HCT116 (cell line): Measurements from ENCODE around the gene TLN1. TPM values are rescaled to one million over a fixed set of nuclear protein-coding genes. Genes with fewer than 3 reads are reported as not detected.

ENCODE experiments used
- ATAC-seq: fragments of 200-7000 bp; cut with Tn5 transposase; 2 replicates; pipeline ENCODE4 v1.9.1; 2020; ENCODE audit warnings: mild to moderate bottlenecking, moderate library complexity
- BruUV-seq: library from RNA; stranded (reverse); fragments of 400-500 nt; replicated peaks from 2 replicates; lab custom pipeline; 2021; lab: Mats Ljungman, UMichigan
- CTCF ChIA-PET: fragments of 300-600 bp; sonication (Branson Sonifier 250); formaldehyde crosslinking; loops from one replicate; lab custom pipeline; 2021; ENCODE audit warnings: antibody characterized with exemption; lab: Charles Lee
- POLR2A ChIA-PET: fragments of 300-600, 350-600 bp; sonication (Branson Sonifier 250); formaldehyde crosslinking; loops from one replicate; lab custom pipeline; 2021; ENCODE audit warnings: antibody characterized with exemption; lab: Charles Lee
- RAD21 ChIA-PET, 2 experiments: fragments of 300-600 bp; sonication (Branson Sonifier 250); formaldehyde crosslinking; loops; one replicate each; lab custom pipeline; 2023; ENCODE audit warnings: low total read pairs in 2 of 2; ENCODE audit not compliant: uncharacterized antibody in 2 of 2, unreplicated experiment in 2 of 2, low non-redundant PET in 1 of 2; lab: Charles Lee
- DNase-seq: peaks from one replicate; pipeline ENCODE4 v3.0.0-alpha.2; 2010; ENCODE audit warnings: low read depth, low spot score
- H2AFZ ChIP-seq: fragments of 200-600 bp; shearing (Covaris generic), sonication (generic); 2 replicates; pipeline ENCODE4 v1.6.1; 2017; ENCODE audit warnings: low read depth, mixed run types, mixed read lengths, antibody characterized with exemption, low read length; ENCODE audit not compliant: poor library complexity, severe bottlenecking
- H3K27ac ChIP-seq: 2 replicates; pipeline ENCODE4 v1.5.1; 2012; ENCODE audit warnings: low read depth, low read length
- H3K27me3 ChIP-seq: fragments of 200-600 bp; sonication (generic); 2 replicates; pipeline ENCODE4 v1.6.1; 2016; ENCODE audit warnings: mixed run types, low read length, mixed read lengths; ENCODE audit not compliant: insufficient read depth
- H3K36me3 ChIP-seq, 2 experiments: fragments of 200-500 bp in 1 of 2; fragments of 200-600 bp in 1 of 2; sonication (Bioruptor generic) in 1 of 2; sonication (generic) in 1 of 2; 2 replicates each; pipeline versions ENCODE4 v1.5.1 to v1.6.1; 2014 to 2016; ENCODE audit warnings: low read length in 2 of 2, inconsistent platforms in 1 of 2, mixed read lengths in 1 of 2, mixed run types in 1 of 2; ENCODE audit not compliant: insufficient read depth in 2 of 2, control insufficient read depth in 1 of 2
- H3K4me1 ChIP-seq, 2 experiments: fragments of 200-600 bp in 1 of 2; sonication (generic) in 1 of 2; 2 replicates each; pipeline versions ENCODE4 v1.5.1 to v1.6.1; 2012 to 2017; ENCODE audit warnings: low read length in 2 of 2, inconsistent platforms in 1 of 2, mild to moderate bottlenecking in 1 of 2, mixed read lengths in 1 of 2, mixed run types in 1 of 2, moderate library complexity in 1 of 2; ENCODE audit not compliant: insufficient read depth in 2 of 2, control insufficient read depth in 1 of 2
- H3K4me2 ChIP-seq: fragments of 200-600 bp; sonication (generic); 2 replicates; pipeline ENCODE4 v1.6.1; 2017; ENCODE audit warnings: mixed run types, low read length, mixed read lengths
- H3K4me3 ChIP-seq, 2 experiments: fragments of 200-600 bp in 1 of 2; sonication (generic) in 1 of 2; replicated peaks in 1 of 2; 2 replicates each; pipeline ENCODE4 v1.5.1; 2011 to 2016; ENCODE audit warnings: low read length in 2 of 2, control low read depth in 1 of 2, low read depth in 1 of 2, mild to moderate bottlenecking in 1 of 2, mixed read lengths in 1 of 2, mixed run types in 1 of 2
- H3K79me2 ChIP-seq: fragments of 200-600 bp; sonication (generic); 2 replicates; pipeline ENCODE4 v1.6.1; 2017; ENCODE audit warnings: mild to moderate bottlenecking, mixed run types, low read length, moderate library complexity, mixed read lengths; ENCODE audit not compliant: insufficient read depth
- H3K9ac ChIP-seq: fragments of 200-600 bp; sonication (generic); 2 replicates; pipeline ENCODE4 v1.6.1; 2016; ENCODE audit warnings: low read length, mixed read lengths
- H3K9me2 ChIP-seq: fragments of 200-600 bp; sonication (generic), shearing (Covaris generic); 2 replicates; pipeline ENCODE4 v1.6.1; 2017; ENCODE audit warnings: mixed run types, mild to moderate bottlenecking, moderate library complexity; ENCODE audit not compliant: insufficient read depth
- H3K9me3 ChIP-seq, 2 experiments: fragments of 200-500 bp in 1 of 2; fragments of 200-600 bp in 1 of 2; sonication (Bioruptor generic) in 1 of 2; sonication (generic) in 1 of 2; 2 replicates each; pipeline ENCODE4 v1.6.1; 2014 to 2017; ENCODE audit warnings: low read length in 2 of 2, mixed read lengths in 2 of 2, inconsistent platforms in 1 of 2, low read depth in 1 of 2, mild to moderate bottlenecking in 1 of 2, mixed run types in 1 of 2, moderate library complexity in 1 of 2; ENCODE audit not compliant: control insufficient read depth in 1 of 2, insufficient read depth in 1 of 2
- H4K20me1 ChIP-seq: fragments of 200-600 bp; sonication (generic), shearing (Covaris generic); 2 replicates; pipeline ENCODE4 v1.6.1; 2017; ENCODE audit warnings: mixed run types, mild to moderate bottlenecking, moderate library complexity; ENCODE audit not compliant: insufficient read depth
- CEBPB ChIP-seq: IDR thresholded peaks from 2 replicates; pipeline ENCODE4 v1.6.1; 2012; ENCODE audit warnings: low read depth
- EZH2 ChIP-seq: fragments of 200-600 bp; sonication (generic); IDR thresholded peaks from 2 replicates; pipeline ENCODE4 v1.6.1; 2017; ENCODE audit warnings: antibody characterized with exemption, mixed run types
- POLR2A ChIP-seq: IDR thresholded peaks from 2 replicates; pipeline ENCODE4 v1.7.0; 2011; ENCODE audit warnings: borderline replicate concordance; ENCODE audit not compliant: insufficient read depth, insufficient read length; ENCODE audit errors: extremely low read depth
- SIN3A ChIP-seq: IDR thresholded peaks from 2 replicates; pipeline ENCODE4 v1.6.1; 2012; ENCODE audit warnings: low read depth
- YY1 ChIP-seq: IDR thresholded peaks from 2 replicates; pipeline ENCODE4 v1.6.1; 2011; ENCODE audit warnings: low read length, low read depth, moderate library complexity, mild to moderate bottlenecking; ENCODE audit not compliant: insufficient replicate concordance; ENCODE audit errors: extremely low read depth
- ZFX ChIP-seq: fragments of 450-650 bp; IDR thresholded peaks from 2 replicates; pipeline ENCODE4 v1.6.1; 2017
- intact Hi-C: fragments of 100-400 bp; cut with micrococcal nuclease; formaldehyde crosslinking; loops from 2 replicates; pipeline ENCODE4 v1.10.0; 2022
- total RNA-seq: library from RNA; stranded (reverse); gene quantifications from one replicate; pipeline ENCODE4 v1.2.1, GENCODE V29; 2021; ENCODE audit not compliant: unreplicated experiment
- TF ChIP-seq, protein P1 (sequence below): IDR thresholded peaks from 2 replicates; pipeline ENCODE4 v1.6.1; 2012; ENCODE audit warnings: low read depth
- TF ChIP-seq, protein P2 (sequence below): IDR thresholded peaks from 2 replicates; pipeline ENCODE4 v1.6.1; 2011; ENCODE audit warnings: mild to moderate bottlenecking, low read length, moderate library complexity; ENCODE audit not compliant: insufficient replicate concordance; ENCODE audit errors: extremely low read depth
- TF ChIP-seq, protein P3 (sequence below): IDR thresholded peaks from 2 replicates; pipeline ENCODE4 v1.6.1; 2012

TLN1 gene
- total RNA-seq, 1 experiment from 2014 or later = 144 TPM

DNA sequence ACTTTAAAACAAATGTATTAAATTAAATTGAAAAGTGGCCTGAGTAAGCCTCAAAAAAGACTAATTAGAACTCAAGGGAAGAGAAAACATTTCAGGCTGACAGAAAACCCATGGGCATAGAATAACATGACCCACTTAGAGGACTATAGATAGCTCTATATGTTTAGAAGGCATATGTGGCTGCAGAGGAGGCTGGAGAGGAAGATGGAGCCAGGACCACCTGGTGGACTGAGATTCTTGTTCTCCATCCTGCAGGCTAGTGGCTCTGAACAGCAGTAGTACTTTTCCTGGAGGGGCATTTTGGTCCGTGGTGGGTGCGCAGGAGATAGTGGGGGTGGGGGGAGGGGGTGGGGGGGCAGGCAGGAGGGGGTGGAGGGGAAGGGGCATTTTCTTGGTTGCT is 49.1 kb upstream of the TLN1 start (continued):
- TF ChIP-seq, protein P1, sequence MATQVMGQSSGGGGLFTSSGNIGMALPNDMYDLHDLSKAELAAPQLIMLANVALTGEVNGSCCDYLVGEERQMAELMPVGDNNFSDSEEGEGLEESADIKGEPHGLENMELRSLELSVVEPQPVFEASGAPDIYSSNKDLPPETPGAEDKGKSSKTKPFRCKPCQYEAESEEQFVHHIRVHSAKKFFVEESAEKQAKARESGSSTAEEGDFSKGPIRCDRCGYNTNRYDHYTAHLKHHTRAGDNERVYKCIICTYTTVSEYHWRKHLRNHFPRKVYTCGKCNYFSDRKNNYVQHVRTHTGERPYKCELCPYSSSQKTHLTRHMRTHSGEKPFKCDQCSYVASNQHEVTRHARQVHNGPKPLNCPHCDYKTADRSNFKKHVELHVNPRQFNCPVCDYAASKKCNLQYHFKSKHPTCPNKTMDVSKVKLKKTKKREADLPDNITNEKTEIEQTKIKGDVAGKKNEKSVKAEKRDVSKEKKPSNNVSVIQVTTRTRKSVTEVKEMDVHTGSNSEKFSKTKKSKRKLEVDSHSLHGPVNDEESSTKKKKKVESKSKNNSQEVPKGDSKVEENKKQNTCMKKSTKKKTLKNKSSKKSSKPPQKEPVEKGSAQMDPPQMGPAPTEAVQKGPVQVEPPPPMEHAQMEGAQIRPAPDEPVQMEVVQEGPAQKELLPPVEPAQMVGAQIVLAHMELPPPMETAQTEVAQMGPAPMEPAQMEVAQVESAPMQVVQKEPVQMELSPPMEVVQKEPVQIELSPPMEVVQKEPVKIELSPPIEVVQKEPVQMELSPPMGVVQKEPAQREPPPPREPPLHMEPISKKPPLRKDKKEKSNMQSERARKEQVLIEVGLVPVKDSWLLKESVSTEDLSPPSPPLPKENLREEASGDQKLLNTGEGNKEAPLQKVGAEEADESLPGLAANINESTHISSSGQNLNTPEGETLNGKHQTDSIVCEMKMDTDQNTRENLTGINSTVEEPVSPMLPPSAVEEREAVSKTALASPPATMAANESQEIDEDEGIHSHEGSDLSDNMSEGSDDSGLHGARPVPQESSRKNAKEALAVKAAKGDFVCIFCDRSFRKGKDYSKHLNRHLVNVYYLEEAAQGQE = no peak
- TF ChIP-seq POLR2A (no peak), ZFX (no peak), EZH2 (no peak)

DNA sequence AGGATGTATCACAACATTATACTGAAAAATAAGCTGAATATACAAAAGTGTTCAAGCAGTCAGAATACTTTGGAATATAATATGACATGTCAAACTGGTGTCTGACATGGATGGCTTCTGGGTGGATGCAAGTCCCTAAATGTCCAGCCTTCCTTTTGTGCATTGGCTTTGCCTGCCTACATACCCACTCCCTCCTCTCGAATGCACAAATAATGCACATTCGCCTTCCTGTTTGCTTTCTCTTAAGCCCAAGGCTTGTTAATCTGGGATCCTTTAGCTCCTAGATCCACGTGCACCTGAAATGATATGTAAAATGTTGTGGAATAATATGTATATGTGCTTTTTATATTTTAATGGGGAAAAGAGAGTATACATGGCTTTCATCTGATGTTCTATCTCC is 46.5 kb upstream of the TLN1 start:
- Histone ChIP-seq H3K79me2 (no peaks in the 10 kb centered on the region), H3K9ac (no peak overlapping the region), H3K27ac (no peak overlapping the region), H3K4me3 (no peak overlapping the region), H3K27me3 (no peaks in the 10 kb centered on the region), H2AFZ (no peak overlapping the region), H4K20me1 (no peaks in the 10 kb centered on the region), H3K9me3 (no peaks in the 10 kb centered on the region), H3K4me1 (peaks cover 0 to 2% of the 10 kb centered on the region in 2 experiments; a peak in 1 of 4 replicates), H3K9me2 (no peaks in the 10 kb centered on the region), H3K4me2 (no peak overlapping the region), H3K36me3 (no peaks in the 10 kb centered on the region)
- intact Hi-C loops = no loop called here
- CTCF ChIA-PET = interaction anchor here (0.9 to 1.7 kb wide), 4 partner anchors 12 to 118 kb away, joined by 3 to 4 read pairs (median 3); partner anchors contain the start of gene HINT2
- TF ChIP-seq CEBPB = no peak
- no peak for TF ChIP-seq YY1
- no peak for TF ChIP-seq POLR2A
- TF ChIP-seq EZH2 = no peak
- TF ChIP-seq, protein P2, sequence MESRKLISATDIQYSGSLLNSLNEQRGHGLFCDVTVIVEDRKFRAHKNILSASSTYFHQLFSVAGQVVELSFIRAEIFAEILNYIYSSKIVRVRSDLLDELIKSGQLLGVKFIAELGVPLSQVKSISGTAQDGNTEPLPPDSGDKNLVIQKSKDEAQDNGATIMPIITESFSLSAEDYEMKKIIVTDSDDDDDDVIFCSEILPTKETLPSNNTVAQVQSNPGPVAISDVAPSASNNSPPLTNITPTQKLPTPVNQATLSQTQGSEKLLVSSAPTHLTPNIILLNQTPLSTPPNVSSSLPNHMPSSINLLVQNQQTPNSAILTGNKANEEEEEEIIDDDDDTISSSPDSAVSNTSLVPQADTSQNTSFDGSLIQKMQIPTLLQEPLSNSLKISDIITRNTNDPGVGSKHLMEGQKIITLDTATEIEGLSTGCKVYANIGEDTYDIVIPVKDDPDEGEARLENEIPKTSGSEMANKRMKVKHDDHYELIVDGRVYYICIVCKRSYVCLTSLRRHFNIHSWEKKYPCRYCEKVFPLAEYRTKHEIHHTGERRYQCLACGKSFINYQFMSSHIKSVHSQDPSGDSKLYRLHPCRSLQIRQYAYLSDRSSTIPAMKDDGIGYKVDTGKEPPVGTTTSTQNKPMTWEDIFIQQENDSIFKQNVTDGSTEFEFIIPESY = no peak
- no peak for TF ChIP-seq SIN3A
- TF ChIP-seq, protein P3, sequence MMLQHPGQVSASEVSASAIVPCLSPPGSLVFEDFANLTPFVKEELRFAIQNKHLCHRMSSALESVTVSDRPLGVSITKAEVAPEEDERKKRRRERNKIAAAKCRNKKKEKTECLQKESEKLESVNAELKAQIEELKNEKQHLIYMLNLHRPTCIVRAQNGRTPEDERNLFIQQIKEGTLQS = no peak
- no TSS peak for BruUV-seq
- RAD21 ChIA-PET = no interaction called here
- POLR2A ChIA-PET = no interaction called here
- ATAC-seq (no peak), DNase-seq (no peak)
